RWPE1 (cell line): ENCODE data around the gene G3BP2.

ENCODE experiments used
- CTCF ChIA-PET: fragments of 350-600 bp; sonication (Branson Sonifier 250); formaldehyde crosslinking; extraction: SDS; loops from one replicate; lab custom pipeline; 2021; lab: Yijun Ruan, JAX
- POLR2A ChIA-PET: fragments of 400-600 bp; formaldehyde crosslinking; extraction: SDS; loops from one replicate; lab custom pipeline; 2020; ENCODE audit warnings: antibody characterized with exemption; ENCODE audit not compliant: low non-redundant PET; lab: Yijun Ruan, JAX
- DNase-seq: peaks from one replicate; pipeline ENCODE4 v3.0.0; 2012; ENCODE audit warnings: low spot score
- H3K27ac ChIP-seq: fragments of 450-650 bp; 2 replicates; pipeline ENCODE4 v1.5.1; 2017
- CTCF ChIP-seq: fragments of 450-650 bp; conservative IDR thresholded peaks from 2 replicates; pipeline ENCODE4 v1.5.1; 2017; ENCODE audit warnings: low read depth, mild to moderate bottlenecking

G3BP2 gene

GRCh38 chr4:75637176-75637575 lies 36.0 kb downstream of the G3BP2 start:
- ChIA-PET CTCF (interaction anchor here (0.5 kb wide), 1 partner anchor 20 kb away, joined by 3 read pairs; no protein-coding TSS in a partner anchor), POLR2A (no interaction called here)
- no peak for TF ChIP-seq CTCF
- no peak for DNase-seq
- H3K27ac ChIP-seq = no peak overlapping the region

- ChIA-PET CTCF (no interaction called here), POLR2A (no interaction called here)
- H3K27ac ChIP-seq = no peak overlapping the region
- no peak for DNase-seq
- TF ChIP-seq CTCF = no peak
These were observed 38.3 kb downstream of the G3BP2 start for GRCh38 chr4:75634951-75635350.

GRCh38 chr4:75634281-75634680 lies 38.9 kb downstream of the G3BP2 start:
- POLR2A ChIA-PET = no interaction called here
- DNase-seq = no peak

GRCh38 chr4:75633846-75634245 lies 39.4 kb downstream of the G3BP2 start:
- no peak for DNase-seq
- no peak overlapping the region for H3K27ac ChIP-seq
- ChIA-PET CTCF (interaction anchor here (0.6 kb wide), 1 partner anchor 22 kb away, joined by 5 read pairs; no protein-coding TSS in a partner anchor), POLR2A (no interaction called here)
- TF ChIP-seq CTCF = no peak

More at GRCh38 chr4:75634281-75634680, 38.9 kb downstream of the G3BP2 start:
- CTCF ChIA-PET = no interaction called here
- H3K27ac ChIP-seq = no peak overlapping the region
- no peak for TF ChIP-seq CTCF

DNA sequence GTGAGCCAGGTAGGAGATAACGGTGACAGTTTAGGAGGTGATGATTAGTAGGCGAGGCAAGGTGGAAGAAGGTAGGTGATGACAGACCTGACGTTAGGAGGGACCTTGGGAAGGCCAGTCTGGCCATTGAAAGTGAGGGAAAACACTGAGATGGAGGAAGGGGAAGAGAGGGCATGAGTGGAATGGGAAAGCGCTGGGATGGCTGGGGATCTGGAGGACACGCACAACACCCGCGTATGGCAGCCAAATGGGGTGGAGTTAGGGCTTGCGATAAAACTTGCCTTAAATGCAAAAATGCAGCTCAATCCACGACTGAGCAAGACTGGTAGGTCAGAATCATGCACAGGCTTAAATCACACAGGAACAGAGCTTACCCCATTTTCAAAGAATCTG lies 42.3 kb downstream of the G3BP2 start:
- DNase-seq = no peak
- POLR2A ChIA-PET = no interaction called here
- no peak for TF ChIP-seq CTCF
- CTCF ChIA-PET = no interaction called here
- H3K27ac ChIP-seq = peak overlapping the region; percentile 39

DNA sequence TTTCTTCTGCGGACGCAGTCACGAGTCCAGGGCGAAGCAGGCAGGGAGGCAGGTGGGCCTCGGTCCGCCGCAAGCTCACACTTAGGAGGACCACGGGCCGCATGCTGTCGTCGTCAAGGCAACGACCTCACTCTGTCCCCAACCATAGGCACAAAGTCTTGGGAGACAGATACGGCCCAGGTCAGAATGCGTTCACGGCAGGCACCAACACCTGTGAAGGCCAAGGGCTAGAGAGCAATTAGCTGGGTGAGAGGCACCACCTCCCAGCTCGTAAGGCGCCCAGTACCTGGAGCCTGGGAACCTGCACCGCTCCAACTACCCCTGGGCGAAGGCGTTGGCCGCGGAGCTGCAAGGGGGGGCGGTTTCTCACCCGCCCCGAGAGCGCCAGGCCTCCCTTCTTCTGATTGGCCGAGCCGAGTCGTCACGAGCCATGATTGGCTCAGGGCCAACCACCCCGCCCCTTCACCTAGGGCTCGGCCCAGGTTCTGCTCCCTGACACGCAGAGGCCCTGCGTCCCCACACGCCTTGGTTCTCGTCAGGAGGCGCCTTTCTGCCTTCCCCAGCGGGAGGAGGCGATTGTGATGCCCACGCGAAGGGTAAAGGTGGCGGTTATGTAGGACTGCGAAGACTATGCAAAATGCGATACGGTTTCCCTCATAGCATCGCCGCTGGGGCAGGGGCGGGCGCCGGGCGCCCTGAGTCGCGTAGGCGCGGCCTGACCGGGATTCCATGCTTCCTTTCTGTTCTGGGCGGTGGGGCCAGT lies 42.9 kb downstream of the G3BP2 start, which contains the start of gene CDKL2:
CDKL2 (minus strand) TSS at position 355 of the 763 bp plus-strand sequence. CDS start 4,540 bp downstream, outside the sequence.
- ChIA-PET POLR2A (no interaction called here), CTCF (interaction anchor here (0.6 kb wide), 1 partner anchor 218 kb away, joined by 3 read pairs; no protein-coding TSS in a partner anchor)
- peak within 1 kb of the TSS; percentile 39 for H3K27ac ChIP-seq
- TF ChIP-seq CTCF = no peak
- DNase-seq = peak; percentile 93
